ENCODE measurements around the gene LYRM4.

LYRM4 gene

GRCh38 chr6:5266423-5266822 lies 5.7 kb upstream of the LYRM4 start:
- ATAC-seq (no peak), DNase-seq (ENCODE audit: low spot score in 2 of 2) (no peak)
- Mint-ChIP-seq H3K4me1 (peaks cover 16% of the 10 kb centered on the region), H3K27ac (peak overlapping the region; percentile 23), H3K4me3 (no peak overlapping the region), H3K36me3 (peaks cover 17% of the 10 kb centered on the region), H3K9me3 (no peaks in the 10 kb centered on the region)

- no peaks in the 10 kb centered on the region for H3K9me3 Mint-ChIP-seq
- H3K4me3 Mint-ChIP-seq, result peak overlapping the region; percentile 96
- H3K36me3 Mint-ChIP-seq, result peaks cover 24% of the 10 kb centered on the region
- peak overlapping the region; percentile 100 for H3K27ac Mint-ChIP-seq
- ATAC-seq (no peak), DNase-seq (ENCODE audit: low spot score in 2 of 2) (no peak)
- H3K4me1 Mint-ChIP-seq, result peaks cover 31% of the 10 kb centered on the region
These were observed 877 bp upstream of the LYRM4 start for GRCh38 chr6:5261545-5262109.

GRCh38 chr6:5260111-5260620 lies 584 bp downstream of the LYRM4 start:
- Mint-ChIP-seq H3K9me3 (no peaks in the 10 kb centered on the region), H3K4me1 (peaks cover 24% of the 10 kb centered on the region), H3K27ac (peak overlapping the region; percentile 100), H3K36me3 (peaks cover 26% of the 10 kb centered on the region), H3K4me3 (peak overlapping the region; percentile 96)
- peak; percentile 84 for ATAC-seq
- DNase-seq (ENCODE audit: low spot score in 2 of 2), result peak; percentile 59 to 86

GRCh38 chr6:5259428-5259827 lies 1.3 kb downstream of the LYRM4 start:
- peaks cover 30% of the 10 kb centered on the region for H3K36me3 Mint-ChIP-seq
- H3K4me1 Mint-ChIP-seq, result peaks cover 24% of the 10 kb centered on the region
- no peak for DNase-seq (ENCODE audit: low spot score in 2 of 2)
- H3K27ac Mint-ChIP-seq, result peak overlapping the region; percentile 100
- H3K9me3 Mint-ChIP-seq, result no peaks in the 10 kb centered on the region
- peak overlapping the region; percentile 96 for H3K4me3 Mint-ChIP-seq
- no peak for ATAC-seq

- H3K4me1 Mint-ChIP-seq, result peaks cover 24% of the 10 kb centered on the region
- peaks cover 39% of the 10 kb centered on the region for H3K36me3 Mint-ChIP-seq
- ATAC-seq (no peak), DNase-seq (ENCODE audit: low spot score in 2 of 2) (no peak)
- H3K4me3 Mint-ChIP-seq, result no peak overlapping the region
- peak overlapping the region; percentile 2 for H3K27ac Mint-ChIP-seq
- H3K9me3 Mint-ChIP-seq, result no peaks in the 10 kb centered on the region
These were observed 3.4 kb downstream of the LYRM4 start for GRCh38 chr6:5257400-5257799.

GRCh38 chr6:5256952-5257351 lies 3.8 kb downstream of the LYRM4 start:
- DNase-seq (ENCODE audit: low spot score in 2 of 2) (no peak), ATAC-seq (no peak)
- Mint-ChIP-seq H3K4me3 (no peak overlapping the region), H3K27ac (peak overlapping the region; percentile 2), H3K36me3 (peaks cover 39% of the 10 kb centered on the region), H3K4me1 (peaks cover 24% of the 10 kb centered on the region), H3K9me3 (no peaks in the 10 kb centered on the region)

GRCh38 chr6:5250911-5251310 lies 9.8 kb downstream of the LYRM4 start:
- Mint-ChIP-seq H3K9me3 (no peaks in the 10 kb centered on the region), H3K36me3 (peaks cover 13% of the 10 kb centered on the region)

GRCh38 chr6:5250451-5250850 lies 10.3 kb downstream of the LYRM4 start:
- ATAC-seq (no peak), DNase-seq (ENCODE audit: low spot score in 2 of 2) (no peak)
- H3K36me3 Mint-ChIP-seq, result peaks cover 13% of the 10 kb centered on the region
- H3K27ac Mint-ChIP-seq, result no peak overlapping the region
- H3K4me3 Mint-ChIP-seq, result no peak overlapping the region
- H3K9me3 Mint-ChIP-seq, result no peaks in the 10 kb centered on the region
- peaks cover 17% of the 10 kb centered on the region for H3K4me1 Mint-ChIP-seq

More at GRCh38 chr6:5250911-5251310, 9.8 kb downstream of the LYRM4 start:
- peaks cover 14% of the 10 kb centered on the region for H3K4me1 Mint-ChIP-seq
- DNase-seq (ENCODE audit: low spot score in 2 of 2) (no peak), ATAC-seq (no peak)
- no peak overlapping the region for H3K4me3 Mint-ChIP-seq
- H3K27ac Mint-ChIP-seq, result no peak overlapping the region

GRCh38 chr6:5249451-5250122 lies 11.2 kb downstream of the LYRM4 start:
- H3K36me3 Mint-ChIP-seq, result peaks cover 11% of the 10 kb centered on the region
- no peak for ATAC-seq

GRCh38 chr6:5248302-5249098 lies 12.2 kb downstream of the LYRM4 start:
- H3K9me3 Mint-ChIP-seq, result no peaks in the 10 kb centered on the region
- no peak overlapping the region for H3K27ac Mint-ChIP-seq
- H3K4me1 Mint-ChIP-seq, result peaks cover 20% of the 10 kb centered on the region
- H3K36me3 Mint-ChIP-seq, result peaks cover 3% of the 10 kb centered on the region
- DNase-seq (ENCODE audit: low spot score in 2 of 2), result no peak
- no peak overlapping the region for H3K4me3 Mint-ChIP-seq
- no peak for ATAC-seq

More at GRCh38 chr6:5249451-5250122, 11.2 kb downstream of the LYRM4 start:
- Mint-ChIP-seq H3K9me3 (no peaks in the 10 kb centered on the region), H3K27ac (no peak overlapping the region), H3K4me3 (no peak overlapping the region), H3K4me1 (peaks cover 20% of the 10 kb centered on the region)
- DNase-seq (ENCODE audit: low spot score in 2 of 2), result no peak

- ATAC-seq, result no peak
- H3K36me3 Mint-ChIP-seq, result no peaks in the 10 kb centered on the region
These were observed 13.5 kb downstream of the LYRM4 start for GRCh38 chr6:5247201-5247600.

GRCh38 chr6:5246141-5247097 lies 14.3 kb downstream of the LYRM4 start:
- no peak overlapping the region for H3K4me3 Mint-ChIP-seq
- H3K27ac Mint-ChIP-seq, result peak overlapping the region; percentile 1
- DNase-seq (ENCODE audit: low spot score in 2 of 2) (no peak), ATAC-seq (no peak)
- H3K9me3 Mint-ChIP-seq, result no peaks in the 10 kb centered on the region
- peaks cover 20% of the 10 kb centered on the region for H3K4me1 Mint-ChIP-seq
- H3K36me3 Mint-ChIP-seq, result peaks cover 5% of the 10 kb centered on the region

More at GRCh38 chr6:5247201-5247600, 13.5 kb downstream of the LYRM4 start:
- H3K4me1 Mint-ChIP-seq, result peaks cover 20% of the 10 kb centered on the region
- DNase-seq (ENCODE audit: low spot score in 2 of 2), result no peak
- H3K4me3 Mint-ChIP-seq, result no peak overlapping the region
- H3K9me3 Mint-ChIP-seq, result no peaks in the 10 kb centered on the region
- H3K27ac Mint-ChIP-seq, result no peak overlapping the region

- H3K4me3 Mint-ChIP-seq, result no peak overlapping the region
These were observed 17.7 kb downstream of the LYRM4 start for GRCh38 chr6:5243069-5243468.

GRCh38 chr6:5241252-5241651 lies 19.5 kb downstream of the LYRM4 start:
- ATAC-seq (no peak), DNase-seq (ENCODE audit: low spot score in 2 of 2) (no peak)
- H3K9me3 Mint-ChIP-seq, result no peaks in the 10 kb centered on the region
- H3K27ac Mint-ChIP-seq, result no peak overlapping the region
- peaks cover 8% of the 10 kb centered on the region for H3K4me1 Mint-ChIP-seq
- H3K4me3 Mint-ChIP-seq, result no peak overlapping the region
- H3K36me3 Mint-ChIP-seq, result peaks cover 13% of the 10 kb centered on the region

More at GRCh38 chr6:5243069-5243468, 17.7 kb downstream of the LYRM4 start:
- H3K9me3 Mint-ChIP-seq, result no peaks in the 10 kb centered on the region
- ATAC-seq (no peak), DNase-seq (ENCODE audit: low spot score in 2 of 2) (no peak)
- no peak overlapping the region for H3K27ac Mint-ChIP-seq
- H3K4me1 Mint-ChIP-seq, result peaks cover 12% of the 10 kb centered on the region
- H3K36me3 Mint-ChIP-seq, result peaks cover 10% of the 10 kb centered on the region
